Measurements from ENCODE around the gene OOSP3.

- TF ChIP-seq CTCF (conservative IDR thresholded peaks at IDR 0.05; ENCODE audit: low read length) (no peak), EZH2phosphoT487 (IDR thresholded peaks at IDR 0.05; ENCODE audit: borderline replicate concordance, low read depth, low read length) (no peak)
Measured at GRCh38 chr11:59941091-59941490, 62.5 kb downstream of the OOSP3 start.
